Neural progenitor cell (in vitro differentiated cells): ENCODE results near the gene DENND4C.
"Not testable (repeated sequence)": the region's sequence is repeated elsewhere in the genome, so short reads cannot be mapped to it uniquely, and the experiment has no call there.

Experiments
- CTCF ChIP-seq: fragments of 200-600 bp; sonication (generic); IDR thresholded peaks from 2 replicates; pipeline ENCODE4 v1.5.1; 2017; ENCODE audit warnings: antibody characterized with exemption, mild to moderate bottlenecking
- EZH2 ChIP-seq: fragments of 200-600 bp; sonication (generic); IDR thresholded peaks from 2 replicates; pipeline ENCODE4 v1.6.1; 2017; ENCODE audit warnings: antibody characterized with exemption, mild to moderate bottlenecking, moderate library complexity

- TF ChIP-seq CTCF, EZH2: not testable (repeated sequence)
Observed at GRCh38 chr9:19389539-19389938, 159.0 kb downstream of the DENND4C start.
